GM19043 (cell line): ENCODE results near the gene ADGRG3.

Source experiments
- ATAC-seq: cut with Tn5 transposase; IDR thresholded peaks from one replicate; pipeline ENCODE4 v1.9.1; 2021; ENCODE audit warnings: low read depth; ENCODE audit not compliant: unreplicated experiment

Gene ADGRG3

DNA sequence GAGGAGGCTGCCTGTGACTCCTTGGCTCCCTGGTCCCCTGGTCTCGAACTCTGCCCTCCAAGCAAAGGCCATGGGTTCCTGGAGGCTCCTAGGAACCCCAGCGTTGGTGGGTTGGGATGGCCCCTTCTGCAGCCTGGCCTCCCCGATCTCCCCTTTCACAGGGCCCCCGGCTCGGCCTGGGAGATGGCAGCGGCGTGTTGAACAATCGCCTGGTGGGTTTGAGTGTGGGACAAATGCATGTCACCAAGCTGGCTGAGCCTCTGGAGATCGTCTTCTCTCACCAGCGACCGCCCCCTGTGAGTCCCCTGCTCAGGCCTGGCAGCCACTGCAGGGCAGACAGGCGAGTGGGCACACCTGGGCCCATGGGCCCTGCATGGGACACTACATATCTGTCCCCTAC is 10.9 kb downstream of the ADGRG3 start:
- ATAC-seq, result no peak

DNA sequence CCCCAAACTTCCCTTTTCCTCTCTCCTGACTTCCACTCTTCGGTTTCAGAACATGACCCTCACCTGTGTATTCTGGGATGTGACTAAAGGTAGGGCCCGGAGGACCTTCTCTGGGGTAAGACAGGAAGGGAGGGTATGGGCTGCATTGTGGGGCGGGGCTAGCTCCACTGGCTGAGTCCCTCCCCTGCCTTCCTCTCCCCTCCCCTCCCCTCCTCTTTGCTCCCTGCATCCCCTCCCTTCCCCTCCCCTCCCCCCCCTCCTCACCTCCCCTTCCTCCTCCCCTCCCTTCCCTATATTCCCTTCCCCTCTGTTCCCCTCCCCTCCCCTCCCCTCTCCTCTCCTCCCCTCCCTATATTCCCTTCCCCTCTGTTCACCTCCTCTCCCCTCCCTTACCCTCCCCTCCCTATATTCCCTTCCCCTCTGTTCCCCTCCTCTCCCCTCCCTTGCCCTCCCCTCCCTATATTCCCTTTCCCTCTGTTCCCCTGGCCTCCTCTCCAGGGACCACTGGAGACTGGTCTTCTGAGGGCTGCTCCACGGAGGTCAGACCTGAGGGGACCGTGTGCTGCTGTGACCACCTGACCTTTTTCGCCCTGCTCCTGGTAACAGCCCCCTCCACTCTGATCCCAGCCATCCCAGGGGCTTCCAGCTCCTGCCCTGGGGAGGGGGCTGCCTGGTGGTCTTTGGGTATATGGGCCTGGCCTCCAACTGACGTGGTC is 11.8 kb downstream of the ADGRG3 start:
- no peak for ATAC-seq

DNA sequence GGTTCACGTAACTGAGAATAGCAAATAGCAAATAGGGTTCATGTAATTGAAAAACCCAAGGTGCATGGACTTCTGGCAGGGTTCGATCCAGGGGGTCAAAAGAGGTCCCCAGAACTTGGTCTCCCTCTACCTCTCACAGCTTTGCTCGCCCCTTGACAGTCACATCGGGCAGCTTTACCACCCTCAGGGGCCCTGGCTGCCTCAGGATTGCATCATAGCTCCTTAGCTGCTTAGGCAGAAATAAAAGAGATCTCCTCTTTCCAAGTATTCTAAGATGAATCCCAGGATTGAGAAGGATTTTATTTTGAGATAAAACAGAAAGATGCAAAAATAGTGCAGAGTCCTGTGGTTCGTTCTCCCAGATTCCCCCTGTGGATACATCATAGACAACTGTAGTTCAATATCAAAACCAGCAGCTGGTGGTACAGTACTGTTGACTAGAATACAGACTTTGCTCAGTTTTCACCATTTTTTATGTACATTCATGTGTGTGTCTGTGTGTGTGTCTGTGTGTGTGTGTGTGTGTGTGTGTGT is 12.8 kb downstream of the ADGRG3 start:
- no peak for ATAC-seq

DNA sequence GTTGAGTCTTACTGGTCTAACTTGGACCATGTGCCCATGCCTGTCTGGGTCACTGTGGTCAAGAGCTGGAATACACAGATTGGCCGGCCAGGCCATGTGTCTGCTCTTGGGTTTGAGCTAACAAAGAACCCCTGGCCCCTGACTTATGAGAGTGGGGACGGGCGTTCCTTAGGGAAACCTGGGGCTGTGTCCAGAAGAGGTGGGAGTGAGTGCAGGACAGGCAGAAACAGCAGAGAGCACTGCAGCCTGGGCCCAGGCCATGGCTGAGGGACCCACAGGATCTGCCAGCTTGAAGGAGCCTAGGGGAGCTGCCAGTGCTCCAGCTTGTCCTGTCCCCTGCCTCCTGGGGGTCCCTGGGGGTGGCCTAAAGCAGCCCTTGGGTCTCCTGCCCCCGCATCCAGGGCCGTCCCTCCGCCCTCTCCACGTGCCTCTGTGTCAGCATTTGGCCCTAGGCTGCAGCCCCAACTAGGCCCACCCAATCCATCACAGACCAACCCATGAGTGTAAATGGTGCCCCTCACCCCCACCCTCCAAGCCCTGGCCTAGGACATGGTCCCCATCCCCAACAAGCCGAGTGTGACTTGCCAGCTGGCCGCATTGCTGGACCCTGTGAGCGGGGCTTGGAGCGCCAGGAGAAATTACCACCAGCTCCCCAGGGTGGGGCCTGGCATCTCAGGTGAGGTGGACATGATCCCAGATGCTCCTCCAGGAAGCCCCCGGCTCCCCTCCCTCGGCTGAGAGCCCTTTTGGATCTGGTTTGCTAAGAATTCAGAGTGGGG is 14.0 kb downstream of the ADGRG3 start:
- no peak for ATAC-seq

DNA sequence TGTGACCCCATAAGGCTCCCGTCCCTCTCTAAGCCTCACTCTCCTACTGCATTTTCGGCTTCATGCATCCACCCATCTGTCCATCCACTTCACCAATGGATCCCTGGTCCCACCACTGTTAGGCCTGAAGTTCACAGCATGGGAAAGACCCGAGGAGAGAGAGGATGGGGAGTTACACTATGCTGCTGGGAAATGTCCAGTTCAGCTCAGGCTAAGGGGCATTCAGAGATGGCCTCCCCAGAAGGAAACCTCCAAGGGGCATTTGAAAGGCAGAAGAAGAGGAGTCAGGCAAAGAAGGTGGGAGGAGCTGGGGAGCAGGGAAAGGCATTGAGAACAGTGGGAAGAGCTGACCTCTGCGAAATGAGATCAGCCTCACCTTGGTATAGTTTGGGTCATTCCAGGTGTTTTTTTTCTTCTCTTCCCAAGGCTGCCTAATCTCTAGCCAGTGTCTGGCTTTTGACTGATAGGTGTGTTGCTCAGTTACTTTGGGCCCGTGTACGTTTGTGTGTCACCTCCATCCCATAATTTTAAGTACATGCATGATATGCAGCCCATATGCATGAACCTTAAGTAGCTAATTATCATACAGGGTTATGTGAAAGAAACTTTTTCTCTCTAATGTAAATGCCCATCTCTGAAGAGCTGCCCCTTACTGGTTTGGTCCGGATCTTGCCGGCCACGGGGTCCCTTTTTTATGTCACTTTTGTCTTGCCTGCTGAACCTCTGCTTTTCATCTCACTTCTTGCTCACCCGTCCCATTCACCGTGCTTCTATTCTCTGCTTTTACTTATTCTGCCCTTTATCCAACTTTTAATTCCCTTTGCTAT is 14.9 kb downstream of the ADGRG3 start:
- no peak for ATAC-seq

DNA sequence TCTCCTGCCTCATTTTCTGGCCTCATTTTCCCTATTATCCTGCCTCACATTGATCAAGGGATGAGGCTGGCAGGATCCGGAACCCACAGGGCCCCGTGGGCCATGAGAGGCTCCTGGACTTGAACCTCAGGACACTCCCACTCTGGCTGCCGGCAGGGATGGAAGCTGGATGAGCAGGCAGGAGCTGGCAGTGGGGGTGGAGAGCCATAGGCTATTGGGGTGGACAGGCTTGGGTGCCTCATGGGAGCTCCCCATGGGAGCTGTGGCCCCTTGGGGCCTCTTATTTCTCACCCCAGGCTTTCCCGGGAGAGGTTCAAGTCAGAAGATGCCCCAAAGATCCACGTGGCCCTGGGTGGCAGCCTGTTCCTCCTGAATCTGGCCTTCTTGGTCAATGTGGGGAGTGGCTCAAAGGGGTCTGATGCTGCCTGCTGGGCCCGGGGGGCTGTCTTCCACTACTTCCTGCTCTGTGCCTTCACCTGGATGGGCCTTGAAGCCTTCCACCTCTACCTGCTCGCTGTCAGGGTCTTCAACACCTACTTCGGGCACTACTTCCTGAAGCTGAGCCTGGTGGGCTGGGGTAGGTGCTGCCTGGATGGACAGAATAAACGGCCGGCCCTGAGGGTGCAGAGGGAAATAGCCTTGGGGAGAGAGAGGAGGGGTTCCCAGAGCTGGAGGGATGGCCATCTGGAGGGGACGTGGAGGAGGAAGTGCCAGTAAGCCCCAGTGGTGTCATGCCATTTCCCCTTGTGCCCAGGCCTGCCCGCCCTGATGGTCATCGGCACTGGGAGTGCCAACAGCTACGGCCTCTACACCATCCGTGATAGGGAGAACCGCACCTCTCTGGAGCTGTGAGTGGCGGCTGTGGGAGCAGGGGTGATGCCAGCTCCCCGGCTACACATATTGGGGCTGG is 15.8 kb downstream of the ADGRG3 start:
- ATAC-seq, result no peak

DNA sequence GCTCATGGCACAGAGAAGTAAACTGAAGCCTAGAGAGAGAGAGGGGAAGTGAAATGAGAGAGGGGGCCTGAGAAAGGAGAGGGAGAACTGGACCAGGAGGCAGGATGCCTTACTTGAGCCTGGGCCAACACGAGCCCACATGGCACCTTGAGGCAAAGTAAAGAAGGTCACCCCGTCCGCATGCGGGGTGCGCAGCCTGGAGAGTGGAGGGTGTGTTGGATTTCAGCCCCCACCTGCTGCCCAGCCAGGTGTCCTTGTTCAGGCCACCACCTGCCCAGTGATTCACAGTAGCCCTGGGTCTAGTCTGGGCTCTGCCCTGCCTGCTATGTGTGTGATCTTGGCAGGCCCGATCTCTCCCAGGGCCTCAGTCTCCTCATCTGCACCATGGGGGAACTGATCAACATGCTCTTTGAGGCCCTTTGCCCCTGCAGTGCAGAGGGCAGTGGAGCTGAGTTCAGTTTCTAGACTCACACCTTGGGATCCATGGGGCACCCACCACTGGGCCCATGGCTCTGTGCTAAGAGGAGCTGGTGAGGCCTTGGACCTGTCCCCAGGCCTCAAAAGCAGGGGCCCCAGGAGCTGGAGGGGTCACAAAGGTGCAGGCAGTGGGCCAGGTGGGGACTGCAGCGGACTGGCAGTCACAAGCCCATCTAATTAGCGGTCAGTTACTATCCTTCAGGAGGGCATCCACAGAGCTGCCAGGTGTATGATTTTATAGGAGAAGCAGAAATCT is 16.7 kb downstream of the ADGRG3 start:
- no peak for ATAC-seq

DNA sequence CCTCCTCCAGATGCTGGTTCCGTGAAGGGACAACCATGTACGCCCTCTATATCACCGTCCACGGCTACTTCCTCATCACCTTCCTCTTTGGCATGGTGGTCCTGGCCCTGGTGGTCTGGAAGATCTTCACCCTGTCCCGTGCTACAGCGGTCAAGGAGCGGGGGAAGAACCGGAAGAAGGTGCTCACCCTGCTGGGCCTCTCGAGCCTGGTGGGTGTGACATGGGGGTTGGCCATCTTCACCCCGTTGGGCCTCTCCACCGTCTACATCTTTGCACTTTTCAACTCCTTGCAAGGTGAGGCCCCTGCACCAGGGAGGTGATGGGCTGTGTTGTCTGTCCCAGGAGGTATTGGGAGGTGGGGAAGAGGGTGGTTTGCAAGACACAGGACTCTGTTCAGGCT is 17.5 kb downstream of the ADGRG3 start:
- no peak for ATAC-seq

DNA sequence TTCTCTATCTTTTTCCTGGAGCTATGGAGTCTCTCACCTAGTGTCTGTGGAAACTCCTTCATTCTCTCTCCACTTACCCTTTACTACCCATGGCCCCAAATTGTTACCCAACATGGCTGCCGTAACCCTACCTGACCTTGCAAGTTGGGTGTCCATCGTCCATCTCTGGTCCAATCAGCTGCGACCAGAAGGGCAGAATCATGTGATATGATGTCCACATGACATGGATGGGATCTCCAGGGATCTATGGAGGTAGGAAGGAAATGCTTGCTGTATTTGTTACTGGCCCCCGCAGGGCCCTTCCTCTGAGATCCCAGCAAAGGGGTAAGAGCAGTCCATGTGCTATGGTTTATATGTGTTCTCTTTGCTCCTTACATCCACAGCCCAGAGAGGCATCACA is 18.5 kb downstream of the ADGRG3 start:
- no peak for ATAC-seq

DNA sequence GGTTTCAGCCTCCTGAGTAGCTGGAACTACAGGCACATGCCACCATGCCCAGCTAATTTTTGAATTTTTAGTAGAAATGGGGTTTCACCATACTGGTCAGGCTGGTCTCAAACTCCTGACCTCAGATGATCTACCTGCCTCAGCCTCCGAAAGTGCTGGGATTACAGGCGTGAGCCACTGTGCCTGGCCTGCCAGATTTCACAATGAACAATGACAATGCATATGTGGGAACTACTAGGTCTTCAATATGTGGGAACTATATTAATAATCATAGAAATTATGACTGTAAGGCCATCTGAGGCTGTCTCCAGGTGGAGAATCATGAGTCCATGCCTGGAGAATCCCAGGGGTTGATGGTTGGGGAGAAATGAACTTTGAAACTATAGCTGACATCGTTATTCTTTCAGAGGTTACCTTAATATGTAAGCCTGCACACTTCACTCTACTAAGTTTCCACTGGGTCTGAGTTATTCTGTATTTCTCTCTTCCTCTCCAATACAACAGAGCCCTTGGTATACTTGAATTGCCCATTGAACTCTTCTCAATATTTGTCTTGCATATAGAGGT is 19.3 kb downstream of the ADGRG3 start:
- no peak for ATAC-seq

DNA sequence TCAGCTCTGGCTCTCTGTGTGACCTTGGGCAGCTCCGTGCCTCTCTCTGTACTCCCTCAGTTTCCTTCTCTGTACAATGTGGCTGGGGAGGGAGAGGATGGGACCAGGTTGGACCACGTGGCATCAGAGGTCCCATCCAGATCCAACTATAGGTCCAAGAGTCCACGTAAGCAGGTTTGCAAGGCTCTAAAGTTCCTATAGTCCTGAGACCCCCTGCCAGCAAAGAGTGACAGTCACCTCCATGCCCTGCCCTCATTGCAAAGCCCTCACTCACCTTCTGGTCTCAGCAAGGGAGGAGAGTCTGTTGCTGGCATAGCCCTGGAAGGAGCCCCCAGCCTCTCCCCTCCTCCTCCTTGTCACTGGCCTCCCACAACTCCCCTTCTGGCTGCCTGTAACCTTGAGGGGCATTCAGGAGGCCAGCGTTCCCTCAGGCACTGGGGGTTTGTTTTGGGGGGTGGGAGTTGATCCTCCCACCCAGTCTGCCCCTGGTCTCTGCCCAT is 20.4 kb downstream of the ADGRG3 start:
- no peak for ATAC-seq

DNA sequence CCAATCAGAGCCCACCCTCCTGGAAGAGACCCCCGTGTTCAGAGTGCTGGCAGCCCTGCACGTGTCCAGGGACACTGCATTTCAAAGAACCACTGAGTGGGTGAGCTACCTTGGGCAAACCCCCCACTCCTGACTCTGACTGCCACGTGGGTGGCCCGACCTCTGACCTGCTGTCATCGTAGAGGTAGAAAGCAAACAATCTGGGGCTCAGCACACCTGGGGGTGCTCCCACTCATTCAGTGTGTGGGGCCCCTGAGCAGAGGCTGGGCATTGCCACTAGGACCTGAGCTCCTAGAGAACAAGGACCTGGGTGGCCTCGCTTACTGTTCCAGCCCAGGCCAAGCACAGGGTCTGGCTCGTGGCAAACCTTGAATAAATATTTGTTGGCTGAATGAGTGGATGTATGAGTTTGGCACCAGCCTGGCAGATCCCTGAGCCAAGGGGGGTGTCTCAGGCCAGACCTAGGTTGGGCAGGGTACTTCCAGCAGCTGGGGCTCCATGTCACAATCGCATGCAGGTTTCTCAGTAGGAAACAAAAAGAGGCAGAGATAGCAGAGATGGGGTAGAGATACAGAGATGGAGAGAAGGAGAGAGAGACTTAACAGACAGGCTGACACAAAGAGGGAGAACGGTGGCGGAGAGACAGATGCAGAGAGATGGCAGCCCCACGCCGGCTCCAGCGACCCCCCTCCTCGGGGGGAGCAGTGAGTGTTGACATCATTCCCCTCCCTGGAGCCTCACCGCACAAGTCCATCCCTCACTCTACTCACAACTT is 21.1 kb downstream of the ADGRG3 start:
- no peak for ATAC-seq

DNA sequence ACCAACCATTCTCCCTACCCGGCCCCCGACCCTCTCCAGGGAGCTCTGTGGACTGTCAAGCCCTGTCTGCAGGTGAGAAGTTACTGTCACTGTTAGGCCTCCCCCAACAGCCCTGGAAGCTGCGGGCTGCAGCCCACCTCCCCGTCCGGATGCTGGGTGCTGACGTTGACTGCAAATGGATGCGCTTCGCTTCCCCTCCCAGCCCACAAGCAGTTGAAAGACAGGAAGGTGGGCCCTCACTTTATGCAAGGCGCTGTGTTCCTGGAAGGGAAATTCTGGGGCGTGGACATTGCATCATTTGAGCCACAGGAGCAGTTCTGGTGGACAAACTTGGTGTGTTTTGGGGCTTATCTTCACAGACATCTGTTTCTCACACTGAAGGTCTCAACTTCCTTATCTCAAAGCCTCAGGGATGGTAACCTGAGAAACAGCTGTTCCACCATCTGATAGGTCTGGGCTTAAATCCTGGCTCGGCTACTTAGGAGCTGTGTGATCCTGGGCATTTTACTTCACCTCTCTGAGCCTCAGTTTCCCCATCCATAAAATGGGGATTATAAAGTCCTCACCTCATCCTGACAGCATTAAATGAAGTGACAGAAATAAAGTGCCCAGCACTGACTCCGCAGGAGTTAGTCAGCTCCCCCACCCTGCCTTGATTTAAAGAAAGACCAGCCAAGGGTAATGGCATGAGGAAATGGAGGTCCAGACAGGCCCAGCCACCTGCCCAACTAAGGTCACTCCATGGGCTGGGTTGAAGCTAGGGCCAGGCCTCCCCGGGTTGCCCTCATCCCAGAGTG is 21.9 kb downstream of the ADGRG3 start:
- no peak for ATAC-seq

DNA sequence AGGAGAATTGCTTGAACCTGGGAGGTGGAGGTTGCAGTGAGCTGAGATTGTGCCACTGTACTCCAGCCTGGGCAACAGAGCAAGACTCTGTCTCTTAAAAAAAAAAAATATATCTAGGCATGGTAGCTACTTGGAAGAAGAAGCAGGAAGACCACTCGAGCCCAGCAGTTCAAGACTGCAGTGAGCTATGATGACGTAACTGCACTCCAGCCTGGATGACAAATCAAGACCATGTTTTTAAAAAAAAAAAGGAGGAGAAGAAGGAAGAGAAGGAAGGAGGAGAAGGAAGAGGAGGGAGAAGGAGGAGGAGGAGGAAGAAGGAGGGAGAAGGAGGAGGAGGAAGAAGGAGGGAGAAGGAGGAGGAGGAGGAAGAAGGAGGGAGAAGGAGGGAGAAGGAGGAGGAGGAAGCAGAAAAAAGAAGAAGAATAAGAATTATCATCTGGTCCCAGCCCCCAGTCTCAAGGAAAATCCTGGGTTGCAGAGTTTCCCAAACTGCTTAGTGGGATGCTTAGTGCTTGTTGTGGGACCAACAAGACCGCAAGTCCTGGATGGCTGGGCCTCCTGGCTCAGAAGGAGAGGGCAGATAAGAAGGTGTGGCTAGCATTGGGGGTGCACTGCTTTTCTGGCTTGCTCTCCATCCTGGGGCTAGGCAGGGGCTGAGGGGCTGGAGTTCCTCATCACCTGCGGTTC is 22.8 kb downstream of the ADGRG3 start:
- no peak for ATAC-seq

DNA sequence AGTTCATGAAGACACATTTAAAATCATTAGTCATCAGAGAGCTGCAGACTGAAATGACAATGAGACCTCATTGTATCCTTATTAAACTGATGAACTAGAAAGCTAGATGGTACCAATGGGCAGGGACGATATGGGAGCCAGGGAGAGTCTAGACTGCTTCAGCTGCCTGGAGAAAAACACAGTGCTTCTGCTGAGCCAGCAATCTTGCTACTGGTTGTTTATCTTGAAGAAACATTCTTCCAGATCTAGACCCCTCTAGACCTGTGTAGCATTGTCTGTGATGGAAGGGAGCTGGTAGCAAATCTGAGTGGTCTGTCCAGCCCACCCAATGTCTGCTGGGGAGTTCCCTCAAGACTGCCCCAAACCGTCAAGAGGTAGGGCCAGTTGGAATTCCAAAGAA is 24.5 kb downstream of the ADGRG3 start:
- no peak for ATAC-seq

DNA sequence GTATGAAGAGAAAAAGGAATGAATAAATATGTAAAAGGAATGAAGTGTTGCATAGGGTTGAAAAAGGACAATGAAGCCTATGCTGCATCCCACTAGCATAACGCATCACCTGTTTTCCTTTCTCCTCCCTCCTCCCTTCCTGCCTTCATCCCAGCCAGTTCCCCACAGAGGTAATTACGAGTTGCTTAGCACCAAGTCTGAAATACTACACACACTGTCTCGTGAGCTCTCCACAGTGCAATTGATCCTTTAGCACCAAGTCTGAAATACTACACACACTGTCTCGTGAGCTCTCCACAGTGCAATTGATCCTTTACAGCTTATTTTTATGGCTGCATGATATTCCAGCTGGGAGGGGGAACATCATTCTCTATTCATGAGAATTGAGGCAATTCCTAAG is 25.4 kb downstream of the ADGRG3 start:
- ATAC-seq, result no peak

DNA sequence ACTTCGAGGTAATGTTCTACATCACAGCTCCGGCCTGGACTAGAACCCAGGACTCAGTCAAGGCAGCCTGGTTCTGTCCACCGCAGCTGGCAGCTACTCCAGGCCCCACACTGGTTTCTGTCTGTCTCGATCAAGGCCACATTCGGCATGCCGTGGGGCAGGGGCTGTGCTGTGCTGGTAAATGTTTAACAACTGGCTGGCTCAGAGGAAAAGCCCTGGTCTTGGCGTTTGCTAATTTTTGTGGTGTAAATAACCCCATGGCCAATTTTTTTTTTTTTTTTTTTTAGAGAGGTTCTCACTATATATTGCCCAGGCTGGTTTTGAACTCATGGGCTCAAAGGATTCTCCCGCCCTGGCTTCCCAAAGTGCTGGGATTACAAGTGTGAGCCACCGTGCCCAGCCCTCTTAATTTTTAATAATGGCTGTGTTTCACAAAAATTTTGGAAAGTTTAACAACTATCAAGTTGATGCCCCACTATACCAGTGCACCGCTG is 26.2 kb downstream of the ADGRG3 start:
- ATAC-seq, result no peak
